ENCODE results near the gene PARP15. TPM values are rescaled to one million over a fixed set of nuclear protein-coding genes. Genes with fewer than 3 reads are reported as not detected.

Gene PARP15
- total RNA-seq, 1 experiment from 2014 or later = 0.10 TPM

Other genes with a start within 250 kb of the PARP15 start
- gene MIX23, start 194.4 kb upstream of the PARP15 start, total RNA-seq (2014; rRNA removed; shearing (Covaris generic); ENCODE audit: low replicate concordance) = 56.1 and 130 TPM in 2 replicates
- gene FAM162A, start 193.5 kb upstream of the PARP15 start, total RNA-seq (2014; rRNA removed; shearing (Covaris generic); ENCODE audit: low replicate concordance) = 43.5 and 88.0 TPM in 2 replicates
- 9.2 and 10.5 TPM in 2 replicates for gene WDR5B, start 161.6 kb upstream of the PARP15 start, total RNA-seq (2014; rRNA removed; shearing (Covaris generic); ENCODE audit: low replicate concordance)
- 102 and 126 TPM in 2 replicates for gene KPNA1, start 62.7 kb upstream of the PARP15 start, total RNA-seq (2014; rRNA removed; shearing (Covaris generic); ENCODE audit: low replicate concordance)
- 20.8 and 40.0 TPM in 2 replicates for gene PARP9, start 13.3 kb upstream of the PARP15 start, total RNA-seq (2014; rRNA removed; shearing (Covaris generic); ENCODE audit: low replicate concordance)
- gene DTX3L, start 13.3 kb upstream of the PARP15 start, total RNA-seq (2014; rRNA removed; shearing (Covaris generic); ENCODE audit: low replicate concordance) = 28.4 and 39.3 TPM in 2 replicates
- 17.9 and 18.0 TPM in 2 replicates for gene PARP14, start 103.2 kb downstream of the PARP15 start, total RNA-seq (2014; rRNA removed; shearing (Covaris generic); ENCODE audit: low replicate concordance)
- gene HSPBAP1, start 216.2 kb downstream of the PARP15 start, total RNA-seq (2014; rRNA removed; shearing (Covaris generic); ENCODE audit: low replicate concordance) = 1.4 and 10.3 TPM in 2 replicates
- 9.9 and 10.2 TPM in 2 replicates for gene SLC49A4, start 217.4 kb downstream of the PARP15 start, total RNA-seq (2014; rRNA removed; shearing (Covaris generic); ENCODE audit: low replicate concordance)

All from MG63 (cell line).